CD4-positive, CD25-positive, alpha-beta regulatory T cell (primary cell): ENCODE data around the gene EPHA8. TPM values are rescaled to one million over a fixed set of nuclear protein-coding genes. Genes with fewer than 3 reads are reported as not detected.
A peak's percentile ranks its signal among the peaks of the same experiment; 100 is the strongest.

Source experiments
- ATAC-seq, 2 donors: fragments of 150-1000 bp; cut with Tn5 transposase; one replicate each; pipeline ENCODE4 v1.10.0; 2021; ENCODE audit warnings: low read depth in 2 of 2, moderate number of reproducible peaks in 2 of 2, moderate library complexity in 1 of 2
- DNase-seq, 3 donors: peaks; one replicate each; pipeline versions ENCODE4 v3.0.0 to v3.0.0-alpha.2; 2012 to 2022; ENCODE audit warnings: mixed read lengths in 1 of 3
- H3K27ac ChIP-seq: one replicate; pipeline ENCODE4 v1.7.0; 2013; ENCODE audit warnings: mild to moderate bottlenecking, low read length; ENCODE audit not compliant: insufficient read depth, poor library complexity, severe bottlenecking
- H3K27me3 ChIP-seq: one replicate; pipeline ENCODE4 v1.7.0; 2013; ENCODE audit warnings: low read length; ENCODE audit not compliant: control insufficient read depth, insufficient read depth
- H3K36me3 ChIP-seq: one replicate; pipeline ENCODE4 v1.7.0; 2013; ENCODE audit warnings: mild to moderate bottlenecking, low read length, moderate library complexity; ENCODE audit not compliant: control insufficient read depth, insufficient read depth
- H3K4me1 ChIP-seq: 2 replicates; pipeline ENCODE4 v1.7.0; 2013; ENCODE audit warnings: mild to moderate bottlenecking, low read length; ENCODE audit not compliant: insufficient read depth, control insufficient read depth, poor library complexity, severe bottlenecking
- H3K4me3 ChIP-seq: one replicate; pipeline ENCODE4 v1.7.0; 2013; ENCODE audit warnings: low read depth, mild to moderate bottlenecking, low read length, moderate library complexity
- H3K9me3 ChIP-seq, 2 experiments: 1 replicate in 1 of 2; 2 replicates in 1 of 2; pipeline ENCODE4 v1.7.0; 2013; ENCODE audit warnings: low read length in 2 of 2, mild to moderate bottlenecking in 1 of 2, moderate library complexity in 1 of 2; ENCODE audit not compliant: control insufficient read depth in 2 of 2
- H3K27ac Mint-ChIP-seq, 3 donors: one replicate each; pipeline ENCODE4 v1.8.0; 2020 to 2022; ENCODE audit warnings: mild to moderate bottlenecking in 3 of 3, mixed read lengths in 3 of 3, moderate library complexity in 2 of 3
- H3K27me3 Mint-ChIP-seq: one replicate; pipeline ENCODE4 v1.8.0; 2022; ENCODE audit warnings: mild to moderate bottlenecking, mixed read lengths
- H3K36me3 Mint-ChIP-seq: one replicate; pipeline ENCODE4 v1.8.0; 2020; ENCODE audit warnings: mixed read lengths
- H3K4me1 Mint-ChIP-seq, 4 donors: one replicate each; pipeline ENCODE4 v1.8.0; 2020 to 2022; ENCODE audit warnings: mixed read lengths in 4 of 4, mild to moderate bottlenecking in 1 of 4
- H3K4me3 Mint-ChIP-seq, 4 donors: one replicate each; pipeline ENCODE4 v1.8.0; 2020 to 2022; ENCODE audit warnings: mild to moderate bottlenecking in 4 of 4, mixed read lengths in 4 of 4, moderate library complexity in 3 of 4
- H3K9me3 Mint-ChIP-seq, 7 donors: one replicate each; pipeline ENCODE4 v1.8.0; 2020 to 2022; ENCODE audit warnings: mixed read lengths in 7 of 7, mild to moderate bottlenecking in 3 of 7, moderate library complexity in 2 of 7
- polyA plus RNA-seq, 4 donors: library from polyadenylated mRNA; unstranded; fragments of 300-500 nt; fragmentation: Illumina TruSeq; gene quantifications; one replicate each; pipeline ENCODE4 v1.2.3, GENCODE V29; 2021
- total RNA-seq: library from RNA; stranded (reverse); gene quantifications from one replicate; pipeline ENCODE4 v1.2.3, GENCODE V29; 2022

The EPHA8 gene
- total and polyA plus RNA-seq, 5 donors from 2014 or later: not detected

GRCh38 chr1:22626237-22627157, 63.2 kb downstream of the EPHA8 start:
- H3K36me3 Mint-ChIP-seq: no peaks in the 10 kb centered on the region
- peaks cover 0 to 1% (median 0%) of the 10 kb centered on the region in 7 donors for H3K9me3 Mint-ChIP-seq
- H3K4me3 Mint-ChIP-seq: no peak overlapping the region
- DNase-seq: no peak
- Histone ChIP-seq H3K36me3 (no peaks in the 10 kb centered on the region), H3K4me3 (no peak overlapping the region), H3K4me1 (no peaks in the 10 kb centered on the region), H3K27me3 (no peaks in the 10 kb centered on the region), H3K9me3 (no peaks in the 10 kb centered on the region), H3K27ac (no peak overlapping the region)
- ATAC-seq: no peak
- H3K4me1 Mint-ChIP-seq: no peaks in the 10 kb centered on the region
- H3K27ac Mint-ChIP-seq: no peak overlapping the region
- peaks cover 27% of the 10 kb centered on the region for H3K27me3 Mint-ChIP-seq

GRCh38 chr1:22627331-22627730, 64.0 kb downstream of the EPHA8 start:
- Mint-ChIP-seq H3K4me3 (no peak overlapping the region), H3K9me3 (peaks cover 0 to 1% (median 0%) of the 10 kb centered on the region in 7 donors), H3K27ac (no peak overlapping the region), H3K27me3 (peaks cover 25% of the 10 kb centered on the region), H3K36me3 (no peaks in the 10 kb centered on the region), H3K4me1 (no peaks in the 10 kb centered on the region)
- Histone ChIP-seq H3K4me3 (no peak overlapping the region), H3K9me3 (no peaks in the 10 kb centered on the region), H3K27me3 (no peaks in the 10 kb centered on the region), H3K36me3 (no peaks in the 10 kb centered on the region), H3K4me1 (no peaks in the 10 kb centered on the region), H3K27ac (no peak overlapping the region)
- no peak for ATAC-seq
- DNase-seq: no peak

GRCh38 chr1:22628698-22629444, 65.6 kb downstream of the EPHA8 start:
- no peak overlapping the region for H3K27ac Mint-ChIP-seq
- H3K4me1 ChIP-seq: no peaks in the 10 kb centered on the region
- H3K9me3 Mint-ChIP-seq: no peaks in the 10 kb centered on the region
- no peak for ATAC-seq
- H3K36me3 Mint-ChIP-seq: no peaks in the 10 kb centered on the region
- no peak overlapping the region for H3K4me3 Mint-ChIP-seq
- no peak for DNase-seq
- no peak overlapping the region for H3K4me3 ChIP-seq
- H3K9me3 ChIP-seq: no peaks in the 10 kb centered on the region
- H3K27me3 ChIP-seq: no peaks in the 10 kb centered on the region
- H3K36me3 ChIP-seq: no peaks in the 10 kb centered on the region
- H3K27ac ChIP-seq: no peak overlapping the region
- no peaks in the 10 kb centered on the region for H3K4me1 Mint-ChIP-seq
- peaks cover 29% of the 10 kb centered on the region for H3K27me3 Mint-ChIP-seq

- no peak overlapping the region for H3K4me3 Mint-ChIP-seq
- ATAC-seq (no peak), DNase-seq (no peak)
- Histone ChIP-seq H3K4me3 (no peak overlapping the region), H3K36me3 (no peaks in the 10 kb centered on the region), H3K9me3 (no peaks in the 10 kb centered on the region), H3K27me3 (no peaks in the 10 kb centered on the region), H3K4me1 (no peaks in the 10 kb centered on the region), H3K27ac (no peak overlapping the region)
- H3K27ac Mint-ChIP-seq: no peak overlapping the region
- H3K4me1 Mint-ChIP-seq: no peaks in the 10 kb centered on the region
- H3K9me3 Mint-ChIP-seq: no peaks in the 10 kb centered on the region
- H3K27me3 Mint-ChIP-seq: peaks cover 25% of the 10 kb centered on the region
- no peaks in the 10 kb centered on the region for H3K36me3 Mint-ChIP-seq
Measured at GRCh38 chr1:22629886-22630285, 66.6 kb downstream of the EPHA8 start.

GRCh38 chr1:22633697-22634463, 70.6 kb downstream of the EPHA8 start:
- Histone ChIP-seq H3K4me1 (no peaks in the 10 kb centered on the region), H3K27ac (no peak overlapping the region), H3K27me3 (no peaks in the 10 kb centered on the region), H3K9me3 (no peaks in the 10 kb centered on the region), H3K4me3 (no peak overlapping the region), H3K36me3 (no peaks in the 10 kb centered on the region)
- H3K4me1 Mint-ChIP-seq: no peaks in the 10 kb centered on the region
- no peak overlapping the region for H3K4me3 Mint-ChIP-seq
- H3K36me3 Mint-ChIP-seq: no peaks in the 10 kb centered on the region
- no peak for DNase-seq
- ATAC-seq: no peak
- no peaks in the 10 kb centered on the region for H3K9me3 Mint-ChIP-seq
- H3K27me3 Mint-ChIP-seq: peaks cover 18% of the 10 kb centered on the region
- H3K27ac Mint-ChIP-seq: peak overlapping the region in 1 of 3 donors; percentile 24

- H3K27ac Mint-ChIP-seq: no peak overlapping the region
- no peak overlapping the region for H3K4me3 Mint-ChIP-seq
- Histone ChIP-seq H3K27ac (no peak overlapping the region), H3K4me1 (no peaks in the 10 kb centered on the region), H3K4me3 (no peak overlapping the region), H3K9me3 (no peaks in the 10 kb centered on the region), H3K27me3 (no peaks in the 10 kb centered on the region), H3K36me3 (no peaks in the 10 kb centered on the region)
- DNase-seq: no peak
- H3K4me1 Mint-ChIP-seq: no peaks in the 10 kb centered on the region
- no peaks in the 10 kb centered on the region for H3K36me3 Mint-ChIP-seq
- no peaks in the 10 kb centered on the region for H3K9me3 Mint-ChIP-seq
- ATAC-seq: no peak
- H3K27me3 Mint-ChIP-seq: peaks cover 18% of the 10 kb centered on the region
Measured at GRCh38 chr1:22635436-22635835, 72.1 kb downstream of the EPHA8 start.

GRCh38 chr1:22636353-22636752, 73.1 kb downstream of the EPHA8 start, which contains the start of gene C1QA:
Gene C1QA, plus strand, starts transcription at chr1:22636628. Its CDS starts 989 bp downstream, at chr1:22637617.
- H3K27ac ChIP-seq: no peak within 1 kb of the TSS
- H3K9me3 Mint-ChIP-seq: no peaks in the 10 kb centered on the region
- H3K9me3 ChIP-seq: no peaks in the 10 kb centered on the region
- no peak for DNase-seq
- peaks cover 0 to 2% (median 0%) of the 10 kb centered on the region in 4 donors for H3K4me1 Mint-ChIP-seq
- ATAC-seq: no peak
- peak within 1 kb of the TSS in 1 of 3 donors; percentile 92 for H3K27ac Mint-ChIP-seq
- H3K36me3 ChIP-seq: no peaks in the 10 kb centered on the region
- peaks cover 18% of the 10 kb centered on the region for H3K27me3 Mint-ChIP-seq
- no peak within 1 kb of the TSS for H3K4me3 ChIP-seq
- no peak within 1 kb of the TSS for H3K4me3 Mint-ChIP-seq
- H3K36me3 Mint-ChIP-seq: no peaks in the 10 kb centered on the region
- H3K27me3 ChIP-seq: no peaks in the 10 kb centered on the region
- no peaks in the 10 kb centered on the region for H3K4me1 ChIP-seq
